Measurements from ENCODE around the gene NAMPT. TPM values are rescaled to one million over a fixed set of nuclear protein-coding genes. Genes with fewer than 3 reads are reported as not detected.

Gene NAMPT
- total RNA-seq, 1 donor from 2014 or later: 145 TPM

DNA sequence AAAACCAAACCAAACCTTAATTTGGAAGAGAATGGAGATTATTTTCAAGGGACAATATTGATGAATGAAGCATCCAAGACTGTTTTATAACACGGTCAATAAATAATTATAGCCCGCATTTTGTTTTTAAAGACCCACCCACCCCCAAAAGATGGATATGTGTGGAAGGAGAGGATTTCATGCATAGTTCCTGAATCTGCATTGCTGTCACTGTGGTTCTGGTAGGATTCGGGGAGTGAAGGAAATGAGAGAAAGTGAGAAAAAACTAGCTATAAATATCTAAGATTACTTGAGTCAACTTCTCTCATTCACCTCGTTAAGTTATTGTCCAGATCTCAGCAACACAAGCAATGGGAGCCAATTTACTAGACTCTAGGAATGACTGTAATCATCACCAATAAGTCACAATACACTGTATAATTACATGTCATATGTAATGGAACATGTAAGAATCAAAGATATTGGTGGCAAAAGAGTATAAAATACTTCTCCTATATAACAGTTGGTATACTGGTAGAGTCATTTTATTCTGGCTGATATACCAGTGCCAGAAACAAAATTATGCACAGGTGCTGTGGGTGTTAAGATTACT lies 30.2 kb downstream of the NAMPT start:
- DNase-seq (no peak), ATAC-seq (ENCODE audit: poor library complexity) (no peak)
- intact Hi-C loops (cut with DNase I): no loop called here

DNA sequence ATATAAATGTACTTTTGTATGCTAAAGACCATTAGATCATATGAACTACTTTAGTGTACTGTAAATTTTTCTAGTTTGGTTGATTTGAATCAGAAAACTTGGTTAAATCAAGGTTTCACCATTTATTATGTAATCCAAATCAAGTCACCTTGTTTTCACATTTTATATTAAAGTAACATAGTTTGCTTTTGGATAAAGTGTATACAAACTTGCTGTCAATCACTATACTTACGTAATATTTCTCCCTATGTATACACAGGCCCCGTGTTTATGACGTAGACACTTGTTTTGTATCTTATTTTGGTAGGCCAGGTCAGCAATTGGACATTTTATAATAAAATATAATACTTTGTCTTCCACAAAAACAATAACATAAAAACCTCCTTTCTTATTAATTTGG lies 32.2 kb downstream of the NAMPT start:
- DNase-seq: no peak
- intact Hi-C loops (cut with DNase I): no loop called here
- ATAC-seq (ENCODE audit: poor library complexity): no peak

- ATAC-seq (ENCODE audit: poor library complexity) (no peak), DNase-seq (no peak)
- intact Hi-C loops (cut with DNase I): no loop called here
Observed at GRCh38 chr7:106249488-106249887, 35.3 kb downstream of the NAMPT start.

DNA sequence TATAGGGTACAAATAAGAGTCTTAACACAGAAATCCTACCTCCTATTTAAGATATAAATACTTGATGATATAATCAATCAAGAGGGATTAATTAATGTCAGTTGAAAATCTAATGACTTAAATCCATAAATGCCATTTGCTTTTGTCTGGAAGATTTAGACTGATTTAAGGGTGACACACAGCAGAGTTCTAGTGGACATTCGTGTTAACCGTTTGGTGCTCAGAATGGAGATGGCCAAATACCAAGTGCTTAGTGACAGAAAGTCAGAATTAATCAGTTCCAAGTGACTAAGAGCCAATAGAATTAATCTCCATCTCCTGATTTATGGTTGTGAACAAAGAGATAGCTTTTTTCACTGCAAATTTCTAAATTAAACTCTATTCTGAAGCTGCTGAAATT lies 36.2 kb downstream of the NAMPT start:
- no peak for ATAC-seq (ENCODE audit: poor library complexity)
- intact Hi-C loops (cut with DNase I): no loop called here
- no peak for DNase-seq

DNA sequence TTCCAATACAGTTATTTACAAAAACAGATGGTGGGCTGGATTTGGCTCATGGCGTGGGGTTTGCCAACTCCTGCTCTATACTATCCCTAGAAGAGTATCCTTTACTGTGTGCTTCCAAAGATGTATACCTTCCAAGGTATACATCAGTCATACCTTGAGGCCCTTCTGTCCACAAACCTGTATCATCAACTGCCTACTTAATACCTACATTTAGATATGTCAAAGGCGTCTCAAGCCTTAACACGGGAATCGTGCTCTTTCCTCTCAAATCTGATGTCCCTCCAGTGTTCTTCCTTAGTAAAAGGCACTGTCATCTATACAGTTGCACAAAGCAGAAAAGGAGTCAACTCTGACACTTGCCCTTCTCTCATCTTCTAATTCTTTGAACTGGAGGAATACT lies 36.9 kb downstream of the NAMPT start:
- intact Hi-C loops (cut with DNase I): no loop called here
- ATAC-seq (ENCODE audit: poor library complexity) (no peak), DNase-seq (no peak)

DNA sequence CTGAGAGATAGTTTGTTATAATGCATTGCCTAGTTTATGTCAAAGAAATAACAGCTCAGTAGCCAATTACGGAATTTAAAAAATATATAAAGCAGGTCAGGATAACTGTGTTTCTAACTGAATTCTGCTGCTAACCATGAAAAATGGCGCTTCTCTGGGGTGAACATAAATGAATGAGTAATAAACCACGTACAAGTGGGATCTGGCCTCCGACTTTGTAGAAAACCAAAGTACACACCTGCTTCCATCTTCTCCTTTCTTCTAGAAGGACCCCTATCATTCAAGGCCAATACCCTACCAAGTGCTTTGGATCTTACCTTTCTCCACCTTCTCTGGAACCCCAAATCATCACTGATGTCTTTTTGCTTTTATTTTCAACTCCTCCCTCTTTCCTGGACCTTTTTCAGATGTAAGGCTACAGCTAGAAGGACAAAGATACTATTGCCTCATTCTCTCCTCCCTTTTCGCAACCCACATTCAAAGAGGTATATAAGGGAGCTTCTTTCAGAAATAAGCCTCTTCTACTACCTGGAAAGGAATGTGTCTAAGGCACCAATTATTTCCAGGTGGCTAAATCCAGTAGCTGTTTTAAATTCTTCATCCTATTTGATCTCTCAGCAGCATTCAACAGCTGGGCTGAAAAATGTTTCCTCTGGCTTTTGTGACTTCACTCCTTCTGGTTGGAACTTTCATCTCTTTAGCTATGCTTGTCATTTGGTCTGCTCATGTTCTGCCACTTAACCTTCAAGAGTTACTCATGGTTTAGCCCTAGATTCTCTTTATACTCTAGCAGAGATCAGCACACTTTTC lies 37.7 kb downstream of the NAMPT start:
- intact Hi-C loops (cut with DNase I): no loop called here
- ATAC-seq (ENCODE audit: poor library complexity) (no peak), DNase-seq (no peak)

DNA sequence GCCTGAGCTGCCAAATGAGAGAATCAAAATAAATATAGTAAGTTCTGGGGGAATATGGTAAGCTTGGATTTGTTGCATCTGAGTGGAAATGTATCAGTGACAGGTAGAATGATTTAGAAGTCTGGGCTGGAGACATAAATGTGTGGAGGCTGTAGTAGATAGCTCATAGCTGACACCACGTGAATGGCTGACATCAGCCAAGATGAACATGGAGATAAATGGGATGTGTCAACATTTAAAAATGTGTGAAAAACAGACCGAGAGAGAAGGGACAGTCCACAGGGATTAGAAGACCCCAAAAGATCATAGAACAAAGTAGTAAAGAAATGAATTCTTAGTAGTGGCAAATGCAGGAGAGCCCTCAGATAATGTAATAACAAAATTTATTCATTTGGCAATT lies 40.9 kb downstream of the NAMPT start:
- ATAC-seq (ENCODE audit: poor library complexity) (no peak), DNase-seq (no peak)
- intact Hi-C loops (cut with DNase I): no loop called here

GRCh38 chr7:106239406-106239805 lies 45.4 kb downstream of the NAMPT start:
- ATAC-seq (ENCODE audit: poor library complexity) (peak; percentile 60), DNase-seq (no peak)
- intact Hi-C loops (cut with DNase I): no loop called here

GRCh38 chr7:106238830-106239229 lies 46.0 kb downstream of the NAMPT start:
- intact Hi-C loops (cut with DNase I): no loop called here
- peak; percentile 42 for ATAC-seq (ENCODE audit: poor library complexity)

GRCh38 chr7:106236065-106236464 lies 48.7 kb downstream of the NAMPT start:
- intact Hi-C loops (cut with DNase I): no loop called here
- ATAC-seq (ENCODE audit: poor library complexity): peak; percentile 65
- no peak for DNase-seq

More at GRCh38 chr7:106238830-106239229, 46.0 kb downstream of the NAMPT start:
- DNase-seq: no peak

DNA sequence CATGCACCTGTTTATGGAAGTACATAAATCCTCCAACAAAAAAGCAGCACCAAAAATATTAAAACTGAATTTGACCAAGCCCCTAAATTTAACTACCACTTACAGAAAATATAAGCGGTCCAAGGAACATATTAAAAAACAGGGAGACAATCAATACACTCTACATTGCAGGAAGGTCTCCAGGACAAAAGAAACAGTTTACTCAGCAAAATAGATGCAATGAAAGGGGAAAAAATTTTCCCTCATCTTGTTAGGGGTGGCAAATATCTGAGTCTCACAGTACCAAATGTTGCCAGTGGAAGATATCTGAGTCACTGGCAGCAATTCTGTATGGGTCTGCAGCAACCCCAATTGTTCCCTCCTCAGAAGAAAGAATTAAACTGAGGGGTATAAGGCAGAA lies 50.4 kb downstream of the NAMPT start:
- no peak for DNase-seq
- no peak for ATAC-seq (ENCODE audit: poor library complexity)
- intact Hi-C loops (cut with DNase I): no loop called here

DNA sequence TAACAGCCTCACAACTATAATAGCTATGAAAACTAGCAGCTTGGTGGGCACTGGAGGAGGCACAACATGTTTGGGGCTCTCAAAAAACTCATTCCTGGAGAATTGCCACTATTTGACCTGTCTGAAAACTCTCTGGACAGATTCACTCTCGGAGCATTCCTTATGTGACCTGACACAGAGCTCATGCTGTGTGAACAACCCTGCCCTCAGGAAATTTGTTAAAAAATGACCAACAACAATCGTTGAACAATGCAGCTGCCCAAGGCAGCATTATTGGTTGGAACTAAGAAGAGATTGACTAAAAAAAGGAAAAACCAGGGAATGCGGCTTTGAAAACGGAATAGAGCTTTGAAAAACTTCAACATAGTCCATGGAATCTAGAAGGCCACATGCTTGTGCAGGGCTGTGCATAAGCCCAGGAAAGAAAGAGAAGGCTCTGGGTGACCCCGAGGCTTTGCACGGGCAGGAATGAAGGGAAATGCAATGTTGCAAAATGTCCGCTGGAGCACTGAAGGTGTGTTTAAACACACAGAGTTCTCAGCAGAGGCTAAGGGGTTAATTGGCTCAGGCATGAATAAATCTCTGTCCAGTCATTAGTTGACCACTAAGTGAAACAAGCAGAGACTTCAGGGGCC lies 52.8 kb downstream of the NAMPT start:
- intact Hi-C loops (cut with DNase I): no loop called here
- ATAC-seq (ENCODE audit: poor library complexity) (no peak), DNase-seq (no peak)

DNA sequence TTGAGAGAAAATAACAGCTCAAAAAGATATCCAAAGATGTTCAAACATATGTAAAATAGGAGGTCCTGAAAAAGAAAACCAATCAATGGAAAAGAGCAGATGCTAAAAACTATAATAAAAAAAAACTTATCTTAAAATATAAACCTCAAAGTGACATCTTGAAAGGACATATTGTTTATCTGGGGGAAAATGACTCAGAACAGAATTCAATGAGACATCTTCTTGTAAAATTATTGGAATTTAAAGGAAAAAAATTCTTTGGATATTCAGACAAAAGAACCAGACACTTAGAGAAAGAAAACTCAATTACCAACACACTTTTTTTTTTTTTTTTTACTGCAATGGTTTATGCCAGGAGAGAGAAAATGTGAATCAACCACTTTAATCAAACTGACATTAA lies 58.9 kb downstream of the NAMPT start:
- DNase-seq (no peak), ATAC-seq (ENCODE audit: poor library complexity) (no peak)
- intact Hi-C loops (cut with DNase I): no loop called here

GRCh38 chr7:106224797-106225196 lies 60.0 kb downstream of the NAMPT start:
- intact Hi-C loops (cut with DNase I): no loop called here
- DNase-seq (no peak), ATAC-seq (ENCODE audit: poor library complexity) (no peak)

DNA sequence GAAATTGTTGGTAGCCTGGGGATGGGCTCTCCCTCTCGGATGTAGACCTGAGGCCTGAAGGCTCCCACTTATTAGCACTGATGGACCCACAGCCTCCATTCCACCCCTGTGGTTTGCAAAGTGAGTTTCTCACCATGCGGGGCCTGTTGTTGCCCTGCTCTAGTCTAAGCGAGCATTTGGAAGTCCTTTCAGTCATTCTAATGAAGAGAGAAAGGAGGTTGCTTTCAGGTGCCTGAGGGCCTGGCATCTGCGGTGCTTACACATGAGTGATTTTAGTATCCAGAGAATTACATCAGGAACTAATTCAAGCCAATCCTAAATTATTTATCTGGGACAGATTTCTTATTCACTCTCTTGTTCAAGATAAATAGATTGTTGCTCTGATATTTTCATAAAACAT lies 61.6 kb downstream of the NAMPT start:
- no peak for DNase-seq
- intact Hi-C loops (cut with DNase I): no loop called here
- ATAC-seq (ENCODE audit: poor library complexity): no peak

DNA sequence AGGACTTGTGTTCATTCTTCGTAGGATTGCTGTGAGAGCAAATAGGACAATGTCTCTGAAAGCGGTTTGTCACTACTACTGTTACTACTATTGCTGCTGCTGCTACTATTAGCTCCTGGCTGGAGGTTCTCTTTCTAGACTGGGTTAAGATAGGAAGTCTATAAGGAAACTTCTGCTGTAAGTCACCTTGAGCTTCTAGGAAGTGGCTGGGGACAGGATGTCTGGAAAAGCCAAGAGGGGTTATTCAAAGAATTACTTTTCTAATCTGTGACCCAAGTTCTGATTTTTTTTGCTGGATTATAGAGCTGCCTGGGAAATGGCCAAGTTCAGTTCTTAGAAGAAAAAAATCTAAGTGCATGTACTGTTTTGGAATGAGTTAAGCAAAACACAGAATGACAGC lies 62.2 kb downstream of the NAMPT start:
- intact Hi-C loops (cut with DNase I): no loop called here
- DNase-seq (no peak), ATAC-seq (ENCODE audit: poor library complexity) (no peak)

DNA sequence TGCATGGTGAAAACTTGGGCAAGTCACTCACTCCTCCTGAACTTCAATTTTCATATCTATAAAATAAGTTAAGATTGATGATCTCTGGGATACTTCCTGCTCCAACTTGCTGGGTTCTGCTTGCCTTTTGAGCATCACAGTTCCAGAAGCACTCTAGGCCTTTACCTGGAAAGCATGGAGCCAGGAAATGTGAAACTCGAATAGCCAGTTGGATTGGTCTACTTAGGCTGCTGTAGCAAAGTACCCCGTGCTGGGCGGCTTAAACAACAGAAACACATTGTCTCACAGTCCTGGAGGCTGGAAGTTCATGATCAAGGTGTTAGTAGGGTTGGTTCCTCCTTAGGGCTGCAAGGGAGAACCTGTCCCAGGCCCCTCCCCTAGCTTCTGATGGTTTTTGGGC lies 64.5 kb downstream of the NAMPT start:
- intact Hi-C loops (cut with DNase I): no loop called here

DNA sequence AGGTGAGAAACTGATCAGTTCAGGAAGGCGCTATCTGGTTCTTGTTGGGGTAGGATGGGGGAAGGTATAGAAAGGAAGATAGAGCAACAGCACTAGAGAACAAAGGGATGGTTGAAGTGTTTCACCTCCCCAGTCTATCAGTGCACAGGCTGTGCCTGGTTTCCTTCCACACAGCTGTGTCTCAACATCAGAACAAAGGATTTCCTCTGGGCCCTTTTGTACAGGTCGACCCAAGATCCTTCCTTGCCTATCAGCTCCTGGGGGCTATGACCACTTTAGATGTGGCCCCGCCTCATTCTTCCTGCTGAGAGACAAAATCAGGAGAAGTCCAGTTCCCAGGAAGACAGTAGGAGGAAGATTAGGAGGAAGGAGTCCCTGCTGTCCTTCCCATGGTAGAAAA lies 65.6 kb downstream of the NAMPT start:
- intact Hi-C loops (cut with DNase I): loop anchor here (10.0 kb wide), 1 partner anchor 66 kb away; the partner anchor contains the start of gene NAMPT
- ATAC-seq (ENCODE audit: poor library complexity) (no peak), DNase-seq (no peak)

More for the DNA sequence above, 64.5 kb downstream of the NAMPT start:
- DNase-seq: no peak
- no peak for ATAC-seq (ENCODE audit: poor library complexity)

- intact Hi-C loops (cut with DNase I): loop anchor here (10.0 kb wide), 1 partner anchor 66 kb away; the partner anchor contains the start of gene NAMPT
- DNase-seq (no peak), ATAC-seq (ENCODE audit: poor library complexity) (peak; percentile 3)
Observed at GRCh38 chr7:106218546-106218945, 66.2 kb downstream of the NAMPT start.

All from Right ventricle myocardium superior (tissue), 1 donor.